Fibroblast of skin of scalp (primary cell): ENCODE data around the gene ZNF74.

Experiments used
- DNase-seq: peaks from one replicate; pipeline ENCODE4 v3.0.0-alpha.2; 2013

ZNF74 gene

GRCh38 chr22:20422271-20423007, 28.5 kb downstream of the ZNF74 start:
- DNase-seq, result peak; percentile 91

- no peak for DNase-seq
Observed at GRCh38 chr22:20423008-20423905, 29.3 kb downstream of the ZNF74 start.

GRCh38 chr22:20423906-20424551, 30.1 kb downstream of the ZNF74 start:
- no peak for DNase-seq

- DNase-seq, result no peak
Observed at GRCh38 chr22:20424568-20424931, 30.6 kb downstream of the ZNF74 start.

- no peak for DNase-seq
Observed at GRCh38 chr22:20424932-20425565, 31.1 kb downstream of the ZNF74 start.

- DNase-seq, result no peak
Observed at GRCh38 chr22:20425566-20426258, 31.8 kb downstream of the ZNF74 start.

- DNase-seq, result no peak
Observed at GRCh38 chr22:20426259-20426615, 32.3 kb downstream of the ZNF74 start.

- no peak for DNase-seq
Observed at GRCh38 chr22:20427104-20427944, 33.4 kb downstream of the ZNF74 start.

- no peak for DNase-seq
Observed at GRCh38 chr22:20427945-20428417, 34.0 kb downstream of the ZNF74 start.

GRCh38 chr22:20428496-20429253, 34.7 kb downstream of the ZNF74 start:
- DNase-seq, result no peak

- DNase-seq, result no peak
Observed at GRCh38 chr22:20429254-20430100, 35.5 kb downstream of the ZNF74 start.

GRCh38 chr22:20430101-20430719, 36.3 kb downstream of the ZNF74 start:
- no peak for DNase-seq

- DNase-seq, result peak; percentile 58
Observed at GRCh38 chr22:20430720-20431510, 37.0 kb downstream of the ZNF74 start.

- no peak for DNase-seq
Observed at GRCh38 chr22:20431511-20432192, 37.7 kb downstream of the ZNF74 start.

- no peak for DNase-seq
Observed at GRCh38 chr22:20432244-20432686, 38.3 kb downstream of the ZNF74 start.

GRCh38 chr22:20433191-20433590, 39.2 kb downstream of the ZNF74 start:
- DNase-seq, result no peak

GRCh38 chr22:20433686-20434241, 39.8 kb downstream of the ZNF74 start:
- no peak for DNase-seq
